Stomach (tissue), 4 donors: ENCODE measurements around the gene FSHR.

Experiments used
- EP300 ChIP-seq: sonication (generic); formaldehyde crosslinking; IDR thresholded peaks from one replicate; pipeline ENCODE4 v1.6.1; 2017; ENCODE audit warnings: antibody characterized with exemption
- POLR2A ChIP-seq, 4 donors: fragments of 450-650 bp; IDR thresholded peaks; one replicate each; pipeline ENCODE4 v1.6.1; 2016; ENCODE audit warnings: antibody characterized with exemption in 4 of 4, control low read depth in 2 of 4, mild to moderate bottlenecking in 1 of 4, moderate library complexity in 1 of 4
- POLR2AphosphoS5 ChIP-seq, 3 donors: sonication (generic); formaldehyde crosslinking; IDR thresholded peaks; one replicate each; pipeline ENCODE4 v1.6.1; 2016; ENCODE audit warnings: antibody characterized with exemption in 3 of 3
- TF ChIP-seq, protein P1 (sequence below), 7 experiments: fragments of 450-650 bp in 4 of 7; fragments of 200-600 bp in 3 of 7; sonication (generic) in 3 of 7; IDR thresholded peaks; one replicate each; pipeline ENCODE4 v1.5.1; 2016 to 2019; ENCODE audit warnings: antibody characterized with exemption in 7 of 7, control low read depth in 2 of 7, mild to moderate bottlenecking in 1 of 7

DNA sequence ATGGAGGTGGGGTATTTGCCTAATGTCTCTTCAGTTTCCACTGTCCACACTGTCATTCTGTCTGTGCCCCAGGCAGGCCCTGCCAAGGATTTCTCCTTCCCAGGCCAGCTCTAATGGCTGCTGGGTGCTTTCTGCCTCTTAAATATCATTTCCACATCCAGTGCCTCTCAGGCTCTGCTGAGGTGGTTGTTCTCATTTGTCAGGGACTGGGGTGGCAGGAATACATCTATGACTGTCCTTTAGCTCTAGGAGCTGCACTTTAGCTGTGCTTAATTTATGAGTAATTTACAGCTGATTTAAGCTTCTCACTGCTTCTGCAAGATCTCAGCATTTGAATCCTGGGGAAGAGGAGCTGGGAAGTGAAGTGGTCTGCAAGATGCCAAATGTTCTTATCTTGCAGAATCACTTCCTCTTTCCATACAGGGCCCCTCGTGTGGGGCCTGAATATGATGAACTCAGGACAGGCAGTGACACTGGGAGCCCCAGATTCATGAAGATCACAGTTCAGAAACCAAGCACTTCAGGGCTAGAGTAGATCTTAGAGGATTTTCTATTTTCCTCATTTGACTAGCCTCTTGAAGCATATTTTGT is 150.2 kb downstream of the FSHR start:
- TF ChIP-seq POLR2A (IDR thresholded peaks at IDR 0.05) (no peak), POLR2AphosphoS5 (IDR thresholded peaks at IDR 0.05) (no peak), EP300 (no peak)
- TF ChIP-seq, protein P1, sequence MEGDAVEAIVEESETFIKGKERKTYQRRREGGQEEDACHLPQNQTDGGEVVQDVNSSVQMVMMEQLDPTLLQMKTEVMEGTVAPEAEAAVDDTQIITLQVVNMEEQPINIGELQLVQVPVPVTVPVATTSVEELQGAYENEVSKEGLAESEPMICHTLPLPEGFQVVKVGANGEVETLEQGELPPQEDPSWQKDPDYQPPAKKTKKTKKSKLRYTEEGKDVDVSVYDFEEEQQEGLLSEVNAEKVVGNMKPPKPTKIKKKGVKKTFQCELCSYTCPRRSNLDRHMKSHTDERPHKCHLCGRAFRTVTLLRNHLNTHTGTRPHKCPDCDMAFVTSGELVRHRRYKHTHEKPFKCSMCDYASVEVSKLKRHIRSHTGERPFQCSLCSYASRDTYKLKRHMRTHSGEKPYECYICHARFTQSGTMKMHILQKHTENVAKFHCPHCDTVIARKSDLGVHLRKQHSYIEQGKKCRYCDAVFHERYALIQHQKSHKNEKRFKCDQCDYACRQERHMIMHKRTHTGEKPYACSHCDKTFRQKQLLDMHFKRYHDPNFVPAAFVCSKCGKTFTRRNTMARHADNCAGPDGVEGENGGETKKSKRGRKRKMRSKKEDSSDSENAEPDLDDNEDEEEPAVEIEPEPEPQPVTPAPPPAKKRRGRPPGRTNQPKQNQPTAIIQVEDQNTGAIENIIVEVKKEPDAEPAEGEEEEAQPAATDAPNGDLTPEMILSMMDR (IDR thresholded peaks at IDR 0.05): no peak
